ENCODE results near the gene EID1.
A peak's percentile ranks its signal among the peaks of the same experiment; 100 is the strongest.
"Not testable (repeated sequence)": the region's sequence is repeated elsewhere in the genome, so short reads cannot be mapped to it uniquely, and the experiment has no call there.

EID1 gene

DNA sequence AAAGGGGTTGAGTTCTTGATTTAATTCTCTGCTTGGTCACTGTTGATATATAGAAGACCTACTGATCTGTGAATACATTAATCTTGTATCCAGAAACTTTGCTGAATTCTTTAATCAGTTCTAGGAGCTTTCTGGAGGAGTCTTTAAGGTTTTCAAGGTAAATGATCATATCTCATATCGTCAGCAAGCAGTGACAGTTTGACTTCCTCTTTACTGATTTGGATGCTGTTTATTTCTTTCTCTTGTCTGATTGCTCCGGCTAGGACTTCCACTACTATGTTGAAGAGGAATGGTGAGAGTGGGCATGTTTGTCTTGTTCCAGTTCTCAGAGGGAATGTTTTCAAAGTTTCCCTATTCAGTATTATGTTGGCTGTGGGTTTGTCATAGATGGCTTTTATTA is 31.4 kb downstream of the EID1 start:
- DNase-seq (ENCODE audit: low read depth in 1 of 2, low spot score in 1 of 2): not testable (repeated sequence)

DNA sequence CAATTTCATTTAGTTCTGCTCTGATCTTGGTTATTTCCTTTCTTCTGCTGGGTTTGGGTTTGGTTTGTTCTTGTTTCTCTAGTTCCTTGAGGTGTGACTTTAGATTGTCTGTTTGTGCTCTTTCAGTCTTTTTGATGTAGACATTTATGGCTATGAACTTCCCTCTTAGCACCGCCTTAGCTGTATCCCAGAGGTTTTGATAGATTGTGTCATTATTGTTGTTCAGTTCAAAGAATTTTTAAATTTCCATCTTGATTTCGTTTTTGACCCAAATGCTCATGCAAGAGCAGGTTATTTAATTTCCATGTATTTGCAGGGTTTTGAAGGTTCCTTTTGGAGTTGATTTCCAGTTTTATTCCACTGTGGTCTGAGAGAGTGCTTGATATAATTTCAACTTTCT is 32.6 kb downstream of the EID1 start:
- not testable (repeated sequence) for DNase-seq (ENCODE audit: low read depth in 1 of 2, low spot score in 1 of 2)

DNA sequence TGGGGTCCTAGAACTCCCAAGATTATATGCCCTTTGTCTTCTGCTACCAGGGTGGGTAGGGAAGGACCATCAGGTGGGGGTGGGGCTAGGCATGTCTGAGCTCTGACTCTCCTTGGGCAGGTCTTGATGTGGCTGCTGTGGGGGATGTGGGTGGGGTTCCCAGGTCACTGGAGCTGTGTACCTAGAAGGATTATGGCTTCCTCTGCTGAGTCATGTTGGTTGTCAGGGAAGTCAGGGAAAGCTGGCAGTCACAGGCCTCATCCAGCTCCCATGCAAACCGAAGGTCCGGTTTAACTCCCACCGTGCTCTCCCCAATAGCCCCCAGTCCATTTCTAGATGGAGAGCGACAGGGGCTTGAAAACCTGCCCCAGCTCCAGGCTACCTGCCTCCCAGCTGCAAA is 35.2 kb downstream of the EID1 start:
- DNase-seq (ENCODE audit: low read depth in 1 of 2, low spot score in 1 of 2): no peak

DNA sequence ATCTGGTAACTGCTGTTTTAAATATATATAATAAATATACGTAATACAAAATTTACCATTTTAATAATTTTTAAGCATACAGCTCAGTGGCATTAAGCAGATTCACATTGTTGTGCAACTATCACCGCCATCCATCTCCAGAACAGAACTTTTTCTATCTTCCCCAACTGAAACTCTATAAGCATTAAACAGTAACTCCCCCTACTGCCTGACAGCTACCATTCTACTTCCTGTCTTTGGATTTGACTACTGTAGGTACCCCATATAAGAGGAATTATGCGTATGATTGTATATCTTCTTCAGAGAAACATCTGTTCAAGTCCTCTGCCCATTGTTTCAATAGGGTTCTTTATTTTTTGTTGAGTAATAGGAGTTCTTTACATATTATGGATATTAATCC is 36.8 kb downstream of the EID1 start:
- DNase-seq (ENCODE audit: low read depth in 1 of 2, low spot score in 1 of 2): no peak

DNA sequence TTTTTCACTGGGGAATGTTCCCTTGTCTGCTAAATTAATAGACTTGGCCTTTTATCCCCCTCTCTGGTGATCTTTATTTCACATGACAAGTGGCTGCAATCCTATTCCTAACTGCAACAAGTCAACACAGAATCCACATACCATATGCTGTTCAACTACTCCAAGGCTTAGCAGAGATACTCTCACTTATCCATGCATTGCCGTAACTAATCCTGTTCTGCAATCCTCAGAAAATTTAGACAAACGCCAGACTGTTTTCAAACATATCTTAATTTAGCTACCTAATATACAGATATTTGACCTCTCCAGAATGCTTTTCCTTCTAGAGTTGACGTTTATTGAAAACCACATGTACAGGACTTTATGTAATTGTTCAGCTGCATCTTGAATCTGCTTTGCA is 37.9 kb downstream of the EID1 start:
- DNase-seq (ENCODE audit: low read depth in 1 of 2, low spot score in 1 of 2): no peak

DNA sequence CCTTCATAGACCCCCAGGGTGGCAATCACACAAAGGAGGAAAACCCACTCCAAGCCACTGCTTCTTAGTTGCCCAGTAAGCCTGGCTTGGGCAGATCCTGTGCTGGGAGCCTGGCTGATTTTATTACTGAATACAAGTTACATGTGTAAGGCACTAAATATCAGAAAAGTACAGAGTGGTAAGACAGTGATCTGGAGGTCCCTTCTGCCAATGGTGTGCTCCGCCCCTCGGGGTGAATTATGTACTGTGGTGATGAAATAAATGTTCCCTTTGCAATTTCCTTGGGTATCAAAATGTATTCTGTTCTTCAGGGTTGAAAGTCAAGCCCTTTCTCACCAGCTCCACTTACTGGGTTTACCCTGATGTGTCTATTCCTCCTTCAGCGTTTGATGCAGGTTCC is 38.8 kb downstream of the EID1 start:
- DNase-seq (ENCODE audit: low read depth in 1 of 2, low spot score in 1 of 2): no peak

DNA sequence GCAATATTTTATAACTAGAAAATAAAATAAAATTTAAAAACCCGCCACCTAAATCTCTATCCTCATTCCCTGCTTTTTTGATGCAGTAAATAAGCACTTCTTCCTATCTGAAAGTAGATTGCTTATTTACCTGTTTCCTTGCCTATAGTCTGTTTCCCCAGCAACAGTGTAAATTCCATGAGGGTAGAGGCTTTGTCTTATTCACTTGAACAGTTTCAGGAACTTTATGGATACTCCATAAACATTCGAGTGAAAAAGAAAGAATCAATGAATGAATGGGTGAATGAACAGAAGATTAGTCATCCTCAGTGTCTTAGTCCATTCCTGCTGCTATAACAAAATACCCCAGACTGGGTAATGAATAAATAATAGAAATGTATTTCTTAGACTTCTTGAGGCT is 44.1 kb downstream of the EID1 start:
- DNase-seq (ENCODE audit: low read depth in 1 of 2, low spot score in 1 of 2): no peak

DNA sequence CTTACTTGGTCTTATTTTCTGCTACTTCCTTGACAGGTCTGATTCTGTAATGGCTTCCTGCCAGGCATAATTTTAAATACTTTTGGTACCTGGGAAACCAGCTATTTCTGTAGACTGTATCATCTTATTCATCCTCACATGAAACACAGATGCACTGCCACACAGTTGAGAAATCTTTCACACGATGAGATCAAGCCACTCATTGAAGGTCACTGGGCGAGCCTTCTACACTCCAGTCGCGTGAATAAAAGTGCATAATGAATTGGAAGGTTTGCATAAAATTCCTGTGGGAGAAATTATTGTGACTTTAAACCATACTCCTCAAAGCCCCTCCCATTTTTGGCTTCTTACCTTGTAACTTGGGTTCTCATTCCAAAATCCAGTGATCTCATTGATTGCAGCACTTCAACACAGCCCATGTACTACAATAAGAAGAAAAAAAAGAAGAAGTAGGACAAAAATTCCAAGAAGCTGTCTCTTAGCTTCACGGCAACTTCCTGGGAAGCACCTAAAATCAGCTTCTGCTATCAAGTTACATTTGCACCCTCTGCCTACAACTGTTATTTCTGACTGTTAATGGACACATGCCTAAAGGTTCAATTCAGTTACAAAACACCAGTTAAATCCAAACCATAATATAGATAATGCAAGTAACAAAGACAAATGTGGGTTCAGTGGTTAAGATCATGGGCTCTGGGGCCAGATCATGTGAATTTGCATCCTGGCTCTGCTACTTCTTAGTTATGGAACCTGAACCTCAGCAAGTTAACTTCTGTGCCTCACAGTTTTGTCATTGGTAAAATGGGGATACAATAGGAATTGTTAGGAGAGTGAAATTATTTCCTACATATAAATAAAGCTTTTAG is 46.8 kb downstream of the EID1 start:
- DNase-seq (ENCODE audit: low read depth in 1 of 2, low spot score in 1 of 2): no peak

DNA sequence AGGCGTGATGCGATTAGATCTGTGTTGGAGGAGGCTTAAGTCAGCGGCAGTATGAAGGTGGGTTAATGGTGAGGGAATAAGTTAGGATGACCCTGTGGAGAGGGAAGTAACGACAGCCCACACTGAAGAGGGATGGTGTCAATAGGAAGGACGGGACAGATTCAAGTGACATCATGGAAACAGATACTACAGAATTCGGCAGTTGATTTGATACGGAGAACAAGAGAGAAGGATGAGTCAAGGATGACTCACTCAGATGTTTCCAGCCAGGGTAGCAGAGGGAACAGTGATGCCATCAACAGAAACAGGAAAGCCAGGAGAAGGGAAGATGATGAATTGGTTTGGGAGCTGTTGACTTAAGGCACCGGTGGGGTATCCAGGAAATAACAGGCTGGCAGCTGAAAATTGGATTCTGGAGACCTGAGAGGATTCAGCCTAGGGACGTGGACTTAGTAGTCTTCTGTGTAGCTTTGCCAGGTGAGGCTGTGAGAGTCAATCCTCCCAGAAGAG is 47.8 kb downstream of the EID1 start:
- peak in 1 of 2 donors; percentile 11 for DNase-seq (ENCODE audit: low read depth in 1 of 2, low spot score in 1 of 2)

DNA sequence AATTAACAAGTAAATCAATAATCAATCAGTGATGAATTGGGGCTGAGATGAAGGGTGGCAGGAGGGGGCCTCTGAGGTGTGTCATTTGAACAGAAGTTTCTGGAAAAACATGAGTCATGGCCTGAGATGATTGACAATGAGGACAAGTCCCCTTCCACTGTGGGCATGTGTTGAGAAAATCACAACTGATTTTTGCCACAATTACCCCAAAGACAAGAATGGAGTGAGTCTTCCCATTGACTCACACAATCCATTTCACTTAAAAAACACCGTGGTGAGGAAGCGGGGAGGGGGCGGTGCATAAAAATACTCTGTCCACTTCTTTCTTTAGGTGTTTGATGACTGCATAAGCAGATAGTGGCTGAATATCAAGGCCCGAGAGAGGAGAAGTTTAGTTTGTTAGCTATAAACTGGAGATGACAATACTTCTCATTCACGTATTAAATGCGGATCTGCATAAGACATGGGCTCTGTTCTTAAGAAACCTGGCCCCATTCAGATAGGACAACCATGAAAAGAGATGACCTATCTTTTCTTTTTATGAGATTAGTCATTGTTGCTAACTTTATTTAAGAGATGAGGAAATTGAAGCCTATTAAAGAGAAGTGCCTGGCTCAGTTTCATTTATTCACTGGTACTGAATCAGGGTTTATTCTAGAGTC is 51.1 kb downstream of the EID1 start:
- DNase-seq (ENCODE audit: low read depth in 1 of 2, low spot score in 1 of 2): peak in 1 of 2 donors; percentile 51

DNA sequence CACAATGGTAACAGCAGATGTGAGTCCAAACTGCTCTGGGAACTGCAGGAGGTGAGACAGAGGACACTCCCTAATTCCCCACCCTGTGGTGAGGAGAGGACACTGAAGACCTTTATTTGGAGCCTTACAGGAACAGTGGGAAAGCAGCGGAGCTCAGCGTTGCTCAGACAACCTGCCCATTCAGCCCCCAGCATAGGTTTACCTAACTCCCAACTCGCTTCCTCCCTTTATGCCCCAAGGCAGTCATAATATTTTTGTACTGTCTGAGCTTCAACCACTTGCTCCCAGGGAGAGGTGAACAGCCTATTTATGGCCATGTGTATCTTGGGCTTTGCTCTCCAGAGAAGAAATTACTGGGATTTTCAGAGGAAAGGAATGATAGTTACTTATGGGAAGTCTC is 51.7 kb downstream of the EID1 start:
- no peak for DNase-seq (ENCODE audit: low read depth in 1 of 2, low spot score in 1 of 2)

Measured in activated CD4-positive, alpha-beta T cell treated with anti-CD3 and anti-CD28 coated beads, Interleukin-2, amount 50 U/mL, for 24 hours (primary cell).